HEK293 (cell line): ENCODE data around the gene ZC3H4.

Experiments
- GLIS2 ChIP-seq: fragments of 450-650 bp; formaldehyde crosslinking; IDR thresholded peaks from 2 replicates; pipeline ENCODE4 v1.5.1; 2016; ENCODE audit warnings: missing biosample characterization, missing genetic modification characterization
- HOXC10 ChIP-seq: sonication (generic); formaldehyde crosslinking; IDR thresholded peaks from 2 replicates; pipeline ENCODE4 v1.8.1; 2023; ENCODE audit warnings: mild to moderate bottlenecking, missing genetic modification reagents
- MEIS1 ChIP-seq: sonication (generic); formaldehyde crosslinking; IDR thresholded peaks from 2 replicates; pipeline ENCODE4 v1.8.1; 2022; ENCODE audit warnings: missing genetic modification reagents, mild to moderate bottlenecking, borderline replicate concordance
- PRDM2 ChIP-seq: fragments of 450-650 bp; formaldehyde crosslinking; IDR thresholded peaks from 2 replicates; pipeline ENCODE4 v1.5.1; 2016; ENCODE audit warnings: missing biosample characterization, missing genetic modification characterization, borderline replicate concordance
- SCRT2 ChIP-seq: fragments of 450-650 bp; formaldehyde crosslinking; IDR thresholded peaks from 2 replicates; pipeline ENCODE4 v1.5.1; 2016; ENCODE audit warnings: missing biosample characterization, missing genetic modification characterization
- ZEB2 ChIP-seq: fragments of 450-650 bp; formaldehyde crosslinking; IDR thresholded peaks from 2 replicates; pipeline ENCODE4 v1.5.1; 2016; ENCODE audit warnings: missing biosample characterization, missing genetic modification characterization
- ZNF155 ChIP-seq: fragments of 450-650 bp; formaldehyde crosslinking; IDR thresholded peaks from 2 replicates; pipeline ENCODE4 v1.5.1; 2016; ENCODE audit warnings: missing biosample characterization, missing genetic modification characterization
- ZNF19 ChIP-seq: fragments of 450-650 bp; formaldehyde crosslinking; IDR thresholded peaks from 2 replicates; pipeline ENCODE4; 2016; ENCODE audit warnings: missing biosample characterization, missing genetic modification characterization, low read depth
- ZNF24 ChIP-seq: fragments of 450-650 bp; formaldehyde crosslinking; IDR thresholded peaks from 2 replicates; pipeline ENCODE4 v1.5.1; 2016; ENCODE audit warnings: missing biosample characterization, missing genetic modification characterization
- ZNF311 ChIP-seq: fragments of 450-650 bp; formaldehyde crosslinking; IDR thresholded peaks from 2 replicates; pipeline ENCODE4 v1.5.1; 2017; ENCODE audit warnings: missing biosample characterization, missing genetic modification characterization, borderline replicate concordance
- ZNF324 ChIP-seq: fragments of 450-650 bp; formaldehyde crosslinking; IDR thresholded peaks from 2 replicates; pipeline ENCODE4 v1.5.1; 2016; ENCODE audit warnings: missing biosample characterization, missing genetic modification characterization
- ZNF391 ChIP-seq: fragments of 450-650 bp; formaldehyde crosslinking; IDR thresholded peaks from 2 replicates; pipeline ENCODE4 v1.5.1; 2016; ENCODE audit warnings: low read depth, missing biosample characterization, missing genetic modification characterization, borderline replicate concordance
- ZNF394 ChIP-seq: fragments of 450-650 bp; formaldehyde crosslinking; IDR thresholded peaks from 2 replicates; pipeline ENCODE4 v1.5.1; 2016; ENCODE audit warnings: missing biosample characterization, missing genetic modification characterization, mild to moderate bottlenecking, moderate library complexity, borderline replicate concordance
- ZNF510 ChIP-seq: fragments of 450-650 bp; formaldehyde crosslinking; IDR thresholded peaks from 2 replicates; pipeline ENCODE4 v1.5.1; 2018; ENCODE audit warnings: mild to moderate bottlenecking, missing genetic modification characterization, missing biosample characterization; ENCODE audit not compliant: insufficient replicate concordance
- ZNF529 ChIP-seq: fragments of 450-650 bp; formaldehyde crosslinking; IDR thresholded peaks from 2 replicates; pipeline ENCODE4 v1.5.1; 2017; ENCODE audit warnings: missing genetic modification characterization, missing biosample characterization; ENCODE audit not compliant: insufficient replicate concordance
- ZNF571 ChIP-seq: fragments of 450-650 bp; formaldehyde crosslinking; IDR thresholded peaks from 2 replicates; pipeline ENCODE4 v1.5.0; 2017; ENCODE audit warnings: missing biosample characterization, missing genetic modification characterization
- ZNF585B ChIP-seq: fragments of 450-650 bp; formaldehyde crosslinking; IDR thresholded peaks from 2 replicates; pipeline ENCODE4 v1.5.1; 2016; ENCODE audit warnings: missing biosample characterization, missing genetic modification characterization
- ZNF596 ChIP-seq: fragments of 450-650 bp; IDR thresholded peaks from 2 replicates; pipeline ENCODE4 v1.5.0; 2018; ENCODE audit warnings: missing biosample characterization, mild to moderate bottlenecking, missing genetic modification characterization, moderate library complexity
- ZNF621 ChIP-seq: fragments of 450-650 bp; formaldehyde crosslinking; IDR thresholded peaks from 2 replicates; pipeline ENCODE4 v1.5.1; 2017; ENCODE audit warnings: missing biosample characterization, missing genetic modification characterization
- ZNF654 ChIP-seq: fragments of 450-650 bp; formaldehyde crosslinking; IDR thresholded peaks from 2 replicates; pipeline ENCODE4 v1.5.1; 2016; ENCODE audit warnings: low read depth, missing biosample characterization, missing genetic modification characterization
- ZNF704 ChIP-seq: fragments of 450-650 bp; formaldehyde crosslinking; IDR thresholded peaks from 2 replicates; pipeline ENCODE4 v1.5.1; 2016; ENCODE audit warnings: missing biosample characterization, missing genetic modification characterization
- ZSCAN18 ChIP-seq: fragments of 450-650 bp; formaldehyde crosslinking; IDR thresholded peaks from 2 replicates; pipeline ENCODE4 v1.5.1; 2016; ENCODE audit warnings: missing biosample characterization, missing genetic modification characterization
- TF ChIP-seq, protein P1 (sequence below): fragments of 450-650 bp; formaldehyde crosslinking; IDR thresholded peaks from 2 replicates; pipeline ENCODE4 v1.5.1; 2017; ENCODE audit warnings: missing biosample characterization, missing genetic modification characterization
- TF ChIP-seq, protein P2 (sequence below): fragments of 450-650 bp; formaldehyde crosslinking; IDR thresholded peaks from 2 replicates; pipeline ENCODE4 v1.5.1; 2016; ENCODE audit warnings: missing biosample characterization, missing genetic modification characterization, borderline replicate concordance

The ZC3H4 gene

GRCh38 chr19:47112997-47113849 lies at the start of gene ZC3H4 (continued):
- TF ChIP-seq ZSCAN18 (tag by site-specific recombination), result peak; percentile 90
- no peak for TF ChIP-seq ZNF155 (tag by site-specific recombination)
- peak; percentile 95 for TF ChIP-seq ZNF391 (tag by site-specific recombination)
- TF ChIP-seq ZNF571 (tag by site-specific recombination), result no peak
- no peak; the same call in 1 of the 2 replicates for TF ChIP-seq ZNF19 (tag by site-specific recombination)
- no peak for TF ChIP-seq ZNF704 (tag by site-specific recombination)
- no peak for TF ChIP-seq PRDM2 (tag by site-specific recombination)
- TF ChIP-seq ZNF529 (tag by site-specific recombination), result no peak
- TF ChIP-seq SCRT2 (tag by site-specific recombination), result no peak
- TF ChIP-seq, protein P1, sequence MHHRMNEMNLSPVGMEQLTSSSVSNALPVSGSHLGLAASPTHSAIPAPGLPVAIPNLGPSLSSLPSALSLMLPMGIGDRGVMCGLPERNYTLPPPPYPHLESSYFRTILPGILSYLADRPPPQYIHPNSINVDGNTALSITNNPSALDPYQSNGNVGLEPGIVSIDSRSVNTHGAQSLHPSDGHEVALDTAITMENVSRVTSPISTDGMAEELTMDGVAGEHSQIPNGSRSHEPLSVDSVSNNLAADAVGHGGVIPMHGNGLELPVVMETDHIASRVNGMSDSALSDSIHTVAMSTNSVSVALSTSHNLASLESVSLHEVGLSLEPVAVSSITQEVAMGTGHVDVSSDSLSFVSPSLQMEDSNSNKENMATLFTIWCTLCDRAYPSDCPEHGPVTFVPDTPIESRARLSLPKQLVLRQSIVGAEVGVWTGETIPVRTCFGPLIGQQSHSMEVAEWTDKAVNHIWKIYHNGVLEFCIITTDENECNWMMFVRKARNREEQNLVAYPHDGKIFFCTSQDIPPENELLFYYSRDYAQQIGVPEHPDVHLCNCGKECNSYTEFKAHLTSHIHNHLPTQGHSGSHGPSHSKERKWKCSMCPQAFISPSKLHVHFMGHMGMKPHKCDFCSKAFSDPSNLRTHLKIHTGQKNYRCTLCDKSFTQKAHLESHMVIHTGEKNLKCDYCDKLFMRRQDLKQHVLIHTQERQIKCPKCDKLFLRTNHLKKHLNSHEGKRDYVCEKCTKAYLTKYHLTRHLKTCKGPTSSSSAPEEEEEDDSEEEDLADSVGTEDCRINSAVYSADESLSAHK (tag by site-specific recombination), result peak; percentile 70
- TF ChIP-seq ZNF24, result peak; percentile 89
- TF ChIP-seq ZNF596 (tag by site-specific recombination), result no peak
- TF ChIP-seq ZNF324 (tag by site-specific recombination), result peak; percentile 87
- TF ChIP-seq, protein P2, sequence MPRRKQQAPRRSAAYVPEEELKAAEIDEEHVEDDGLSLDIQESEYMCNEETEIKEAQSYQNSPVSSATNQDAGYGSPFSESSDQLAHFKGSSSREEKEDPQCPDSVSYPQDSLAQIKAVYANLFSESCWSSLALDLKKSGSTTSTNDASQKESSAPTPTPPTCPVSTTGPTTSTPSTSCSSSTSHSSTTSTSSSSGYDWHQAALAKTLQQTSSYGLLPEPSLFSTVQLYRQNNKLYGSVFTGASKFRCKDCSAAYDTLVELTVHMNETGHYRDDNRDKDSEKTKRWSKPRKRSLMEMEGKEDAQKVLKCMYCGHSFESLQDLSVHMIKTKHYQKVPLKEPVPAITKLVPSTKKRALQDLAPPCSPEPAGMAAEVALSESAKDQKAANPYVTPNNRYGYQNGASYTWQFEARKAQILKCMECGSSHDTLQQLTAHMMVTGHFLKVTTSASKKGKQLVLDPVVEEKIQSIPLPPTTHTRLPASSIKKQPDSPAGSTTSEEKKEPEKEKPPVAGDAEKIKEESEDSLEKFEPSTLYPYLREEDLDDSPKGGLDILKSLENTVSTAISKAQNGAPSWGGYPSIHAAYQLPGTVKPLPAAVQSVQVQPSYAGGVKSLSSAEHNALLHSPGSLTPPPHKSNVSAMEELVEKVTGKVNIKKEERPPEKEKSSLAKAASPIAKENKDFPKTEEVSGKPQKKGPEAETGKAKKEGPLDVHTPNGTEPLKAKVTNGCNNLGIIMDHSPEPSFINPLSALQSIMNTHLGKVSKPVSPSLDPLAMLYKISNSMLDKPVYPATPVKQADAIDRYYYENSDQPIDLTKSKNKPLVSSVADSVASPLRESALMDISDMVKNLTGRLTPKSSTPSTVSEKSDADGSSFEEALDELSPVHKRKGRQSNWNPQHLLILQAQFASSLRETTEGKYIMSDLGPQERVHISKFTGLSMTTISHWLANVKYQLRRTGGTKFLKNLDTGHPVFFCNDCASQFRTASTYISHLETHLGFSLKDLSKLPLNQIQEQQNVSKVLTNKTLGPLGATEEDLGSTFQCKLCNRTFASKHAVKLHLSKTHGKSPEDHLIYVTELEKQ (tag by site-specific recombination), result peak; percentile 81; the same call in 1 of the 2 replicates
- peak; percentile 87 for TF ChIP-seq ZEB2 (tag by site-specific recombination)
- no peak for TF ChIP-seq MEIS1
- peak; percentile 53; the same call in 1 of the 2 replicates for TF ChIP-seq ZNF394 (tag by site-specific recombination)
- no peak for TF ChIP-seq HOXC10
- no peak for TF ChIP-seq ZNF311 (tag by site-specific recombination)
- TF ChIP-seq ZNF654 (tag by site-specific recombination), result no peak
- TF ChIP-seq GLIS2, result no peak; the same call in 1 of the 2 replicates
- TF ChIP-seq ZNF585B (tag by site-specific recombination), result no peak
- TF ChIP-seq ZNF510 (tag by site-specific recombination), result no peak
- TF ChIP-seq ZNF621, result no peak
